ENCODE measurements around the gene MEOX2.

MEOX2 gene

GRCh38 chr7:15680446-15680845, 6.0 kb downstream of the MEOX2 start:
- DNase-seq, result no peak

DNA sequence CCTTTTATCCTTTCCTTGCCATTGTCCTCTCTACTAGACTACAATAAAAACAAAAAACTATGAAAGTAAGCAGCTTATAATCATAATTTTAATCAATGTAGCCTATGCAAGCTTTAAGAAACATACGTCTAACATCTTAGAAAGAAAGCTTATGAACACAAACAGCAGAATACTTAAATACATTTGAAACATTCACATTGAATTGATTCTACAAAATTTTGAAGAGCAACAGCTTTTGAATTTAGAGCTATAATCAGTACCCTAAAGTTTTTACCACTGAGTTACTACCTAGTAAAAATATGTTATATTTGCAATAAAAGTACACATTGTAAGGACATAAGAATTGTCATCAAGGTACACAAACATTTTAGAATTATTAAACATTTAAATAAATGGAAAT, 7.2 kb downstream of the MEOX2 start:
- DNase-seq, result no peak

DNA sequence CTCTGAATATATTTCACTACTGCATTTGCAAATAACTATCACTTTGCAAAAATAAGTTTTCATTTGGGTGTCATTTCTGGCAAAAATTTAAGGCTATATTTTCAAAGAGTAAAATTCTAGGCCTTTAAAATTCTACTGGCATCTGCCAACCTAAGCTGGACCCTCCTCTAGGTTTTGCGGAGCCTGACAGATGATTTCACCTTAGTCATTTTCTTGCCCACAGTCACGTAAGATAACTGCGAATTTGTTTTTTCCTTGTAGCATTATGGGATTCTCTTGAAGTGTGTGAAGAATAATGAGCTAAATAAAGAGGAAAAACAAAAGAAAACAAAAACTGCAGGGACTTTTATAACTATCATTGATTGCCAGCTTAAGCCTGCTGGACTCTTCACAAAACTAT, 7.8 kb downstream of the MEOX2 start:
- DNase-seq, result no peak

DNA sequence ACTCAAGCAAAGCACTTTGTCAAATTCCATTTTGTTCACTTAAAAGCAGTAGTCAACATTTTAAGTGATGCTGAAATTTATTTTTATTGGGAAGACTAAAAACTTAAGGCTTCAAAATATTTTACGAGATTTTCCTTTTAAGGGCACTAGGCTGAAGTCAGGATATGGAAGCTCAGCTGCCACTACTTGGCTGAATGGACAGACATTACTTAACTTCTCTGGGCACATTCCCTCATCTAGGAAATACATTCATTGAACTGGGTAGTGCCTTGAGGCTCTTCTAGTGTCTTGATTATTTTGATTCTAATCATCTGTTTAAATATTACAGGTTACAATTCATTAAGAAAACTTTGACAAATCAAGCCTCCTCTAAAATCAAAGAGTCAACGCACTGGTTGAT, 11.1 kb downstream of the MEOX2 start:
- no peak for DNase-seq

- no peak for DNase-seq
Measured at GRCh38 chr7:15674586-15674985, 11.9 kb downstream of the MEOX2 start.

DNA sequence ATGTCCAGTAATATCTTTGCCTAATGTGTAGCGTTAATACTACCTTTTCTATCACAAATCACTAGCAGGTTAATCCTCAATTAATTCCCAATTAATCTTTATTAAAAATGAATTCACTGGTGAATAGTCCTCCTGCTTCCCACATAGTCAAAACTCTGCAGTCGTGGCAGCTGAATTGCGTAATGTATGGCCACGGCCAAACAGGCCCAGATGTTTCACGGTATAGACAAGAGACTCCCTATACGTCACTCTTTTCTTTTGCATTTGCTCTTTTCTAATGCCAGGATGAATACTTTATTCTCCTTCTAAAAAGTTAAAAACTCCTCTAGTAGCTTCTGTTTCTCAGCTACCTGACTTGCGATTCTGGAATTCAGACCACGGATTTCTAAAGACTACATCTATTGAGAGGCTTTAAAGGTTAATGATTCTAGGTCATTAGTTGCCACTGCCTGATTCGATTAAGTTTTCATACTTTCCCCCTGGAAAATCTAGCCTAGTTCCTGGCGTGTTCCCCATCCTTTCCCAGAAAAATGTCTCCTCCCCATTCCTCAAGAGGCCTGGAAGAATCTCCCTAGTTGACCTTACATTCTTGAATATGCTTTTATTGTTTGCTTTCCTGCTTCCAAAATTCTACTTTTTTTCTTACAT, 16.9 kb downstream of the MEOX2 start:
- no peak for DNase-seq

- no peak for DNase-seq
Measured at GRCh38 chr7:15667991-15668390, 18.5 kb downstream of the MEOX2 start.

DNA sequence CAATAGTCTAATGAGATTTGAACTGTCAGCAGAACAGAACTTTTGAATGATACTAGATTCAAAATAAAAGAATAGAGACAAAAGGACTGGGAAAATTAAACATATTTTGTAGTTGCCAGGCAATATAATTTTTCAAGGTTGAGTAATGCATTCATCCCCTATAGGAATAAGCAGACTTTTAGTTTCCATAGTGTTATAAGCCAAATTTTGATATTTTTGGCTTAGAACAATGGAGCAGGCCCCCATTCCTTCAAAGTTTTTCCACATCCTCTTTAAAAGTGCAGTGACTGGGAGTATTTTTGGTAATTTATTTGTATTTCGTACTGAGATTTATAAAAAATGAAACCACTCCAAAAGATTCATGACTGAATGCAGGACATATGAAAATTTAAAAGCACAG, 24.0 kb downstream of the MEOX2 start:
- no peak for DNase-seq

DNA sequence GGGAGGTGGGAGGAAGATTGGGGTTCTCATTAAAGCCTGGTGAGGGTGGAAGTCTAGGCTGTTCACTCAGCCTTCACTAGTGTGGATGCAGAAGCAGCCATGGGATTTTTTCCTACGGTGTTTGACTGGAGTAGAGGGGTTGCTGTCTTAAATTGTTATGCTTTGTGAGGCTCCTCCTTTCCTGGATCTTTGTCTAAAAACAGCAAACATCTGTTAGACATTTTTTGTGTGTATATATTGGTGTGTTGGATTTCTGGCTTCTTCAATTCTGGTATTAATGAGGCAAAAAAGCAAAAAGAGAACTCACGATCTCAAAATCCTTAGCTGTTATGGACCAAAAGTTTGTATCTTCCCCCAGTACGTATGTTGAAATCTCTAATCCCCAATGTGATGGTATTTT, 28.2 kb downstream of the MEOX2 start:
- DNase-seq, result no peak

DNA sequence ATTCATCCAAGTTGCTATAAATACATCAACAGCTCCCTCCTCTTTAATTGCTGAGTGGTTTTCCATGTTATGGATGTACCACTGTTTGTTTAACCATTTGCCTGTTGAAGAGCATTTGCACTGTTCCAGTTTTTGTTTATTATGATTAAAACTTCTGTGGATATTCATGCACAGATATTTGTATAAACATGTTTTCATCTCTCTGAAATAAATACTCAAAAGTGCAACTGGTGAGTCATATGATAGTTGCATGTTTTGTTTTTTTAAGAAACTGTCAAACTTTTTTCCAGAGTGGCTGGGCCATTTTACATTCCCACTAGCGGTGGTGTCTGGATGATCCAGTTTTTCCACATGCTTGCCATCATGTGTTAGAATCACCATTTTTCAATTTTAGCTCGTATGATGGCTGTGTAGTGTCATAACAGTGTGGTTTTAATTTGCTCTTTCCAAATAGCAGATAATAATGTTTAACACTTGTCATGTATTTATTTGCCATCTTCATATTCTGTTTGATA, 33.6 kb downstream of the MEOX2 start:
- DNase-seq, result no peak

- DNase-seq, result no peak
Measured at GRCh38 chr7:15651693-15652092, 34.8 kb downstream of the MEOX2 start.

DNA sequence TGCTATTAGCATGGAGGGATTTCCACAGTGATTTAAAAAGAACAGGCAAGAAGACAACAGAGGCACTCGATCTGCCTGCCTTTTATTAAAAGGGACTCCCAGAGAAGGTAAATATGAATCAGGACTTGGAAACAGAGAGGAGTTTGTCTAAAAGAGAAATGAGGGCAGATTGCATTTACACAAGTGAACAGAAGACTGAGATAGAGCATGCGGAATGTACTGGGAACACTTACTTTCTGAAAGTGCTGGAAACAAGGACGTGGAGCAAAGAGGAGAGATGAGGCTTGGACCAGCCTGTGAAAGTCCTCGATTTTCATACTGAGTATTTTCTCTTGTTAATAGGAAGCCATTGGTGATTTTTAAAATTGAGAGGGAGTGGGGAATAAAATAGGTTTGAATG, 35.7 kb downstream of the MEOX2 start:
- DNase-seq, result no peak

DNA sequence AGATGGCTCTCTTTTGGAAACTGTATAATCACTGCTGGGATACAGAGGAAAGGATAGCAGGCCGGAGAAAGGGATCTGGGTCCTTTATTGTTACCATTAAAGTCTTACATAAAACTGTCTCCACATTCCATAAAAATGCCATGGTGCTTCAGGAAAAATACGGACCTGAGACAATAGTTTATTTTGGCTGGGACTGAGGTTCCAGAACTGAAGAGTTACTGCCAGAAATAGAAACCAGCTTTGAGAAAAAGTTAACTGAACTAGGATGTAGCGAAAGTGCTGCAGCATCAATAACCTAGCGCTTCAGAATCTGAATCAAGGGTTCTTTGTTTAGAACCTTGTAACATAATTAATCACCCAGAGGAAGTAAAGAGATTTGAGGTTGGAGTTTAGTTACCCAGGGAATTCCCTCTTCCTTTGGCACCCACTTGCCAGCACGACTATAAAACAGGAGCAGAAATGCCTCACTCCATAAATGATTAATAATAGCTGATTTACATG, 38.0 kb downstream of the MEOX2 start:
- DNase-seq, result no peak

GRCh38 chr7:15647309-15647708, 39.2 kb downstream of the MEOX2 start:
- no peak for DNase-seq

- no peak for DNase-seq
Measured at GRCh38 chr7:15643000-15643705, 43.3 kb downstream of the MEOX2 start.

GRCh38 chr7:15628876-15629275, 57.6 kb downstream of the MEOX2 start:
- no peak for DNase-seq

DNA sequence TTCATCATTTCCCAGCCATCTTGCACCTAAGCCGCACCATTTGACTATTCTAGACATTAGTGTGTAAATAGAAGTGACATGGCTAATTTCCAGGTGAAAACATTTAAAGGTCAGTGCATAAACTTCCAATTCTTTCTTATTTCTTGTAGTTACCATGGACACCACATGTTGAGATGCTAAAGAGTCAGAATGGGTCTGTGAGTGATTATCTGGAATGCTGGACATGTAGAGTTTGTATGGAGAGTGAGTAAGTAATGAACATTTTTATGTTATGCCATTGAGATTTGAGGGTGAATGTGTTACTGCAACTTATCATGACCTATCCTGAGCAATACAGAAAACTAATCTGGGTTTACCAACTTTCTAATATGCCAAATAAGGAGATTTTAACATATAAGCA, 60.4 kb downstream of the MEOX2 start:
- DNase-seq, result no peak

- no peak for DNase-seq
Measured at GRCh38 chr7:15625466-15625865, 61.0 kb downstream of the MEOX2 start.

- DNase-seq, result no peak
Measured at GRCh38 chr7:15621468-15621867, 65.0 kb downstream of the MEOX2 start.

GRCh38 chr7:15620491-15621185, 65.8 kb downstream of the MEOX2 start:
- no peak for DNase-seq

DNA sequence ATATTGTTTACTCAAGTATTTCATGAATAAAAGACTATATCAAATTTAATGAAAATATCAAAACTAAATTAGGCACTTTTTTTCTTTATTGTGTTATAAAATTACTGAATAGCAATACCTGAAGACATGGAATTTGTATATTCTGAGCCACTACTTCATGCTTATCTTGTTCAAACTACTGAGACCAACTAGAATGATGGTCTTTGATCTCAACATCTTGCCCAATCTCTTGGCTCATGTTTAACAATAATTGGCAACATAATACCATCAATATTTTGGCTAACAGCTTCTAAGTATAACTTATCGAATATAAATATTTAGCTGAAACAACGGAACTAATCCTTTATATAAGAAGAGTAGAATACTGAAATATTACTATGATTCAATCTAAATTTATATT, 68.2 kb downstream of the MEOX2 start:
- no peak for DNase-seq

- DNase-seq, result no peak
Measured at GRCh38 chr7:15612205-15612604, 74.3 kb downstream of the MEOX2 start.

GRCh38 chr7:15610503-15610902, 76.0 kb downstream of the MEOX2 start:
- no peak for DNase-seq

DNA sequence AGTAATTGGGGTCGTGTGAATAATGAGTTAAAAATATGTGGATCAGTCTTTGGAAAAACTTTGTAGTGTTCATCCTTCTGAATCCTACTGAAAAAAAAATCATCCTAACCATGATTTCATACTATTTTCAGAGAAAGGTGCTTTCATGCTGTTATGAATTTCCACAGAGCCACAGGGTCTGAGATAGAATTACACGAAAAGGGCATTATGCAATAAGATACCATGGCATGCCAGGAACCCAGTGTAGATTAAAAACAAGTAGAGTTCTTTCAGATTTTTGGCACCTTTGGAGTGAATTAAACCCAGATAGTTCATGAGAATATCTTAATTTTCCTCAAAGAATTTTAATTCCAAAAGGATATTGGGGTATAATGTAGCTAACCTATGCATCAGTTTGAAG, 77.2 kb downstream of the MEOX2 start:
- DNase-seq, result no peak
